Astrocyte (in vitro differentiated cells and primary cell): Measurements from ENCODE around the gene LMCD1.

Source experiments
- CTCF ChIP-seq: IDR thresholded peaks from 2 replicates; pipeline ENCODE4 v1.5.1; 2011; ENCODE audit warnings: low read depth, mild to moderate bottlenecking, inconsistent platforms, low read length, moderate library complexity; ENCODE audit not compliant: insufficient read depth
- EZH2 ChIP-seq: IDR thresholded peaks from 2 replicates; pipeline ENCODE4 v1.6.1; 2012; ENCODE audit warnings: mild to moderate bottlenecking, low read length, inconsistent platforms; ENCODE audit not compliant: insufficient read depth

GRCh38 chr3:8563597-8563996 is 62.0 kb downstream of the LMCD1 start:
- TF ChIP-seq EZH2 (no peak), CTCF (no peak)
